Stimulated activated CD8-positive, alpha-beta memory T cell treated with anti-CD3 and anti-CD28 coated beads, Interleukin-15, amount 100 ng/mL, for 24 hours (primary cell): ENCODE measurements around the gene RNF11.
"Not testable (repeated sequence)": the region's sequence is repeated elsewhere in the genome, so short reads cannot be mapped to it uniquely, and the experiment has no call there.

Source experiments
- DNase-seq: peaks from one replicate; pipeline ENCODE4 v3.0.0-alpha.2; 2020; ENCODE audit warnings: low read depth

Gene RNF11

DNA sequence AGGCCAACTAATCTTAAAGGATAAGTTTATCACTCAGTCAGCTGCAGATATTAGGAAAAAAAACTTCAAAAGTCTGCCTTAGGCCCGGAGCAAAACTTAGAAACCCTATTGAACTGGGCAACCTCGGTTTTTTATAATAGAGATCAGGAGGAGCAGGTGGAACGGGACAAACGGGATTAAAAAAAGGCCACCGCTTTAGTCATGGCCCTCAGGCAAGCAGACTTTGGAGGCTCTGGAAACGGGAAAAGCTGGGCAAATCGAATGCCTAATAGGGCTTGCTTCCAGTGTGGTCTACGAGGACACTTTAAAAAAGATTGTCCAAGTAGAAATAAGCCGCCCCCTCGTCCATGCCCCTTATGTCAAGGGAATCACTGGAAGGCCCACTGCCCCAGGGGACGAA is 7.6 kb upstream of the RNF11 start:
- DNase-seq = not testable (repeated sequence)

DNA sequence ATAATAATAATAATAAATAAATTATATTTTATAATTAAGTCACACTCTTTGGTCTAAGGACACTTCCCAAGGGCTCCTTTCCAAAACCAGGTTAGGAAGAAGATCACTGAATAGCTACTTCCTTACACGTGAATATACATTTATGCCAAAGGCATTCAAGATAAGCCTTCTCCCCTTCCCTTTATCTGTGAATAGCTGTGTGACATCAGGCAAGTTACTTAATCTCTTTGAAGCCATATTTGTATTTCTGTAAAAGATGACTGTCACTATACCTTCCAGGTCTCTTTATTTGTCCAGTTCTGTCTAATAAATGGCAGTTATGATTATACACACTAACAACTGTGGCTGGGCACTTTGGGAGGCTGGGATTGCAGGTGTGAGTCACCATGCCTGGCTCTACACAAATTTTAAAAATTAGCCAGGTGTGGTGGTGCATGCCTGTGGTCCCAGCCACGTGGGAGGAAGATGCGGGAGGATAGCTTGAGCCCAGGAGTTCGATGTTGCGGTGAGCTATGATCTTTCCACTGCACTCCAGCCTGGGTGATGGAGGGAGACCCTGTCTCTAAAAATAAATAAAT is 5.5 kb upstream of the RNF11 start:
- no peak for DNase-seq

- no peak for DNase-seq
Measured at GRCh38 chr1:51231120-51231519, 5.0 kb upstream of the RNF11 start.

- DNase-seq = no peak
Measured at GRCh38 chr1:51231896-51232295, 4.2 kb upstream of the RNF11 start.

DNA sequence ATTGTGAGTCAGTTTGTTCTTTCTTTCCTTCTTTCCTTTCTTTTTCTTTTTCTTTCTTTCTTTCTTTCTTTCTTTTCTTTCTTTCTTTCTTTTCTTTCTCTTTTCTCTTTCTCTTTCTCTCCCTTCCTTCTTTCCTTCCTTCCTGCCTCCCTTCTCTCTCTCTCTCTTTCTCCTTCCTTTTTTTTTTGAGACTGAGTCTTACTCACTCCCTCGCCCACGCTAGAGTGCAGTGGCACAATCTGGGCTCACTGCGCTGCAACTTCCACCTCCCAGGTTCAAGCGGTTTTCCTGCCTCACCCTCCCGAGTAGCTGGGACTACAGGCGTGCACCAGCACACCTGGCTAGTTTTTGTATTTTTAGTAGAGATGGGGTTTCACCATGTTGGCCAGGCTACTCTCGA is 1.8 kb upstream of the RNF11 start:
- not testable (repeated sequence) for DNase-seq

GRCh38 chr1:51234721-51235425 is 1.2 kb upstream of the RNF11 start:
- no peak for DNase-seq

- peak; percentile 25 for DNase-seq
Measured at GRCh38 chr1:51236531-51237350, 668 bp downstream of the RNF11 start.

DNA sequence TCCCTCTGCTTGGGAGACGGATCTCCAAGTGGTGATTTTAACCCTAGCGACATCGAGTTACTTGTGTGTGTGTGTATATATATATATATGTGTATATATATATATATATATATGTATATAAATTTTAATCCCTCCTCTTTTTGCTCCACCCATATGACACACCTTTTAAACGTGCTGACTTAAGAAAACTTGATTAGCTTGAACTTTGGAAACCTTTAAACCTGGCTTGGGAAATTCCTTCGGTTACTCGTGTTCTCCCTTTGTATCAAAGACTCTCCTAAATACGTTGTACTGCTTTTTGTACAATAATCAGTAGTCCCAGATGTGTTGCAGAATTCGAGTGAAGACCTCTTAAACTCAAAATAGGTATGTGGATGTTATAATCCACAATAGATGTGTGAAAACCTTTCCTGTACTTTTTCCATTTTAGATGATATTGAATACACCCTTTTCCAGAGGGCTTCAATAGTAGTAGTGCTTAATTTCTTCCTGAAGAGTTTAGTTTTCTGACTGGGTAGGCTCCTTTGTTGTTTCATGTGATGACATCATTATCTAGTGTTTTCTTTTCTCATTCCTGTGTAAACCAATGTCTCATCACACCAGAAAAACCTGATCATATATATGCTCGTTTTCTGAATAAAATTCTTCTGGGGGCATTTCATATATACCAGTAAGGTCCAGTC is 1.4 kb downstream of the RNF11 start:
- DNase-seq = no peak

DNA sequence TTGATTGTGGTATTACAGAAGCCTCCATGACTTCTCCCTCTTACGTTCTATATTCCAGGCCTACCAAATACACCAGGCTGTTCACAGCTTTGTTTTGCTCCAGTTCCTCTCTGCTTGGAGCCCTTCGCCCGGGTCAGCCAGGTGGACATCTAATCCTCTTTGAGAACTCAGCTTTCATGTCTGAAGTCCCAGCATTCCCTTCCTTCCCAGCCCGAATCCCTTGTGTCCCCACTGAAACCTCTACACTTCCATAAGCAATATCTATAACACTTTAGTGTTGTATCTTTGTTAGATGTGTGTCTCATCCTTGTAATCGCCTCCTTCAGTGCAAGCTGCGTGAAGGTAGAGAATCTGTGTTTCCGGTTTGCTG is 1.9 kb downstream of the RNF11 start:
- no peak for DNase-seq

GRCh38 chr1:51240084-51240483 is 4.0 kb downstream of the RNF11 start:
- DNase-seq = no peak

- DNase-seq = no peak
Measured at GRCh38 chr1:51241119-51241518, 5.0 kb downstream of the RNF11 start.

GRCh38 chr1:51242546-51242945 is 6.5 kb downstream of the RNF11 start:
- no peak for DNase-seq

DNA sequence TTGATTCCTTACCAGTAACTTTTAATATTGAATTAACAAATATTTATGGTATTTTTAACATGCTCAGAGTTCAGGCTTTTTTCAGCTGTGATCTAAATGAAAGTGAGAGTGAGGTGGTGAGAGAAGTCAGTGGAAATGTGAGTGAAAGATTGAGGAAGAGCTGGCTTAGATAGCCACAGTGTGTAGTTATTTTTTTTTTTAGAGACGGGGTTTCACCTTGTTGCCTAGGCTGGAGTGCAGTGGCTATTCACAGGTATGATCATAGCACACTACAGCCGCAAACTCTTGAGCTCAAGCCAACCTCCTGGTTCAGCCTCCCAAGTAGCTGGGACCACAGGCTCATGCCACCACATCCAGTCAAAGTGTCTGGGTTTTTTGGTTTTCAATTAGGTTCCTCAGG is 10.9 kb downstream of the RNF11 start:
- DNase-seq = no peak

DNA sequence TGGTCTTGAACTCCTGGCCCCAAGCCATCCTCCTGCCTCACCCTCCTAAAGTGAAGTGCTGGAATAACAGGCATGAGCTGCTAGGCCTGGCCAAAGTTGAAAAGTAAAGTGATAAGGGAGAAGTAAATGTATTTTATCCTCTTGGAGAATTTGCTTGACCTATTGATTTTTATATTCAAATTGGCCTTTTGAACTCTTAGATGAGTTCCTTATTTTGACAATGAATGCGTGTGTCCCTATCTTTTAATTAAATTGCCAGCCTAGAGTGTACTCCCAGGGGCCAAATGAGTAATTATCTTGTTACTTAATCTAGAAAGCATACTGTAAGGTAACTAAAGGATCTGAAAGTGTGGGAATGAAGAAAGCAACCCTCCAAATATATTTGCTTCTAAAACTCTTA is 11.4 kb downstream of the RNF11 start:
- no peak for DNase-seq

- DNase-seq = no peak
Measured at GRCh38 chr1:51249445-51249844, 13.4 kb downstream of the RNF11 start.

- DNase-seq = not testable (repeated sequence)
Measured at GRCh38 chr1:51250729-51251128, 14.7 kb downstream of the RNF11 start.

DNA sequence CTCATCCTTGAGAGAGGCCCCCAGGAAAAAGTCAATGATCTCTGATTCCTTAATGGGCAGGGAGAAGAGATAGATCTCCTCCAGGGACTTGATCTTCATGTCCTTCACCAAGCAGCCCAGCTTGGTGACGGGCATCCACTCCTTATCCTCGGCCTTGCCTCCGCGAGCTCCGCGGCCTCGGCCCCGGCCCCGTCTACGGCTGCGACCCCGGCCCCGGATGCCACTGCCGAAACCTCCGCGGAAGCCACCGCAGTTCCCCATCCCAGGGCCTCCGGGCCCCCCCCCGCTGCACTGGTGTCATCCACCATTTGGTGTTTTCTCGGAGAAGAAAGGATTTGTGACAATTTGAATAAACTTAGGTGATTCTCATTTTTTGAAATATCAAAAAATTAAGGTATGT is 15.1 kb downstream of the RNF11 start:
- DNase-seq = not testable (repeated sequence)

DNA sequence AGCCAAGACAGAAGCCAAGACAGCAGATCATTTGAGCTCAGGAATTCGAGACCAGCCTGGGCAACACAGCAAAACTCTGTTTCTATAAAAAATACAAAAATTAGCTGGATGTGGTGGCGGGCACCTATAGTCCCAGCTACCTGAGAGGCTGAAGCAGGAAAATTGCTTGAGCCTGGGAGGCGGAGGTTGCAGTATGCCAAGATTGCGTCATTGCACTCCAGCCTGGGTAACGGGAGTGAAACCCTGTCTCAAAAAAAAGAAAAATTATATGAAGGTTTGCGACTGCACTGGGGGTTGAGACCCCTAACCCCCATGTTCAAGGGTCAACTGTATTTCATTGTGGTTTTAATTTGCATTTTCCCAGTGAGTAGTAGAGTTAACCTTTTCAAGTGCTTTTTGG is 16.3 kb downstream of the RNF11 start:
- DNase-seq = no peak

- no peak for DNase-seq
Measured at GRCh38 chr1:51253691-51254090, 17.6 kb downstream of the RNF11 start.

- DNase-seq = no peak
Measured at GRCh38 chr1:51255331-51255730, 19.3 kb downstream of the RNF11 start.

GRCh38 chr1:51263147-51263877 is 27.2 kb downstream of the RNF11 start:
- no peak for DNase-seq

DNA sequence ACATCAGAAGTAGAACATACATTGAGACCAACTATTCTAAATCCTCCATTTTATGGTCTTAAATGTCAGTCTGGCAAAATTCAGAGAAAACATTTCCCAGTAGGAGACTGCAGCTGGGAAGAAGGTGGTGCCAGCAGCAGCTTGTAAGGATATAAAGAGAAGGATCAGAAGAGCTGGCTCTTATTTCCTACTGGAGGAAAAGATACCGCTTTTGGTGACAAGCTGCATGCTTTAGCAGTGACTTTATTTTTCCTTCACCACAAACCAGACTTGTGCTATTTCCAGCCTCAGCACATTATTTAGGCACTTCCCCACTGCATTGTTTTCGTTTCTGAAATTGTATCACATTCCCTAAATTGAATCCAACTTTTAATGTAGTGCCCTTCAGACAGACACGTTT is 28.4 kb downstream of the RNF11 start:
- no peak for DNase-seq
